LNCaP clone FGC (cell line): ENCODE measurements around the gene SFTPB.
"Not testable (repeated sequence)": the region's sequence is repeated elsewhere in the genome, so short reads cannot be mapped to it uniquely, and the experiment has no call there.

Source experiments
- DNase-seq: peaks from one replicate; pipeline ENCODE4 v3.0.0-alpha.2; 2011; ENCODE audit warnings: low read depth
- H3K4me3 ChIP-seq: 2 replicates; pipeline ENCODE4 v1.5.1; 2011; ENCODE audit warnings: mild to moderate bottlenecking, low read depth, low read length, control low read depth
- CTCF ChIP-seq: IDR thresholded peaks from 2 replicates; pipeline ENCODE4 v1.5.1; 2012; ENCODE audit warnings: mild to moderate bottlenecking; ENCODE audit not compliant: control insufficient read depth, insufficient read depth; ENCODE audit errors: extremely low read depth

SFTPB gene

GRCh38 chr2:85631316-85631715 lies 36.7 kb downstream of the SFTPB start:
- TF ChIP-seq CTCF, result no peak
- DNase-seq, result no peak
- no peak overlapping the region for H3K4me3 ChIP-seq

- no peak for TF ChIP-seq CTCF
- no peak for DNase-seq
- no peak overlapping the region for H3K4me3 ChIP-seq
Observed at GRCh38 chr2:85628658-85629057, 39.3 kb downstream of the SFTPB start.

GRCh38 chr2:85623991-85624390 lies 44.0 kb downstream of the SFTPB start:
- no peak overlapping the region for H3K4me3 ChIP-seq
- TF ChIP-seq CTCF, result no peak
- DNase-seq, result no peak

- no peak for DNase-seq
- no peak for TF ChIP-seq CTCF
- H3K4me3 ChIP-seq, result no peak overlapping the region
Observed at GRCh38 chr2:85621338-85621737, 46.7 kb downstream of the SFTPB start.

- H3K4me3 ChIP-seq, result no peak overlapping the region
- no peak for TF ChIP-seq CTCF
Observed at GRCh38 chr2:85619617-85620016, 48.4 kb downstream of the SFTPB start.

GRCh38 chr2:85617723-85618122 lies 50.3 kb downstream of the SFTPB start:
- not testable (repeated sequence) for DNase-seq, H3K4me3 ChIP-seq

More at GRCh38 chr2:85619617-85620016, 48.4 kb downstream of the SFTPB start:
- no peak for DNase-seq

GRCh38 chr2:85615413-85615728 lies 52.6 kb downstream of the SFTPB start:
- peak overlapping the region; percentile 61 for H3K4me3 ChIP-seq
- no peak for TF ChIP-seq CTCF
- no peak for DNase-seq

GRCh38 chr2:85614757-85615156 lies 53.2 kb downstream of the SFTPB start:
- H3K4me3 ChIP-seq, DNase-seq: not testable (repeated sequence)
